ENCODE data around the gene OR2F2.

The OR2F2 gene, protein sequence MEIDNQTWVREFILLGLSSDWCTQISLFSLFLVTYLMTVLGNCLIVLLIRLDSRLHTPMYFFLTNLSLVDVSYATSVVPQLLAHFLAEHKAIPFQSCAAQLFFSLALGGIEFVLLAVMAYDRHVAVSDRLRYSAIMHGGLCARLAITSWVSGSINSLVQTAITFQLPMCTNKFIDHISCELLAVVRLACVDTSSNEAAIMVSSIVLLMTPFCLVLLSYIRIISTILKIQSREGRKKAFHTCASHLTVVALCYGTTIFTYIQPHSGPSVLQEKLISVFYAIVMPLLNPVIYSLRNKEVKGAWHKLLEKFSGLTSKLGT

DNA sequence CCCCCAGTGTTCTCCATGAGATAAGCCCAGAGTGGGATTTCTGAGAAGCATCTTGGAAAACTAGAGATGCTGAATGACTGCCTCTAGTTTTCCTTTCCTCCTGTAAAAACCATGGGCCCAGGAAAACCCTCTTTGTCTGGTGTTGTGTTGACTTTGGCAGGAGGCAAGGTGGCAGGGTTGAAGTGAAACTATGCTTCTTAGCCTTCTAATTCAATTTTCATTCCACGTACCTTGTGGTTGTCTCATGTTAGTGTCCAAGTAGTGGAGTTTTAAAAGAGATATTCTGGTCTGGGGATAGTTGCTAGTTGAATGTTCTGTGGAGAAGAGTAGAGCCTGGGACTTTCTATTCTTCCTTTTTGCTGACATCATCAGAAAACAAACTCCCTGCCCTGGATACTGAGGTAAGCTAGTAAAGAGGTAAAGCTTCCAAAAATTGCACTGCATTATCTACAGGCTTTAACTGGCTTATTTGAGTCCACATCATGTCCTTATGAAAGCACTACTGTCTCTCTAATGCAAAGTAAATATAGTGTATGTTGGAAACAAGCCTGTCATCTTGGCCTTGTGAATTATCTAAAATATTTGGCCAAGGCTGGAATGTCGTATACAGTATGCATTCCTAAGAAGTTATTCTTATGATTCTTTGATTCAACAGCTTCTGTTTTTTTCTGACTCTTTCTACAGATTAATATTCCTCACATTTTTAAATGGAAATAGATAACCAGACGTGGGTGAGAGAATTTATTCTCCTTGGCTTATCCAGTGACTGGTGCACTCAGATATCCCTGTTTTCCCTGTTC, at the start of gene OR2F2:
Gene OR2F2, plus strand, starts transcription at position 708 of the 800 bp plus-strand sequence. Its CDS starts 0 bp downstream, at position 708.
- no peak for FAIRE-seq

DNA sequence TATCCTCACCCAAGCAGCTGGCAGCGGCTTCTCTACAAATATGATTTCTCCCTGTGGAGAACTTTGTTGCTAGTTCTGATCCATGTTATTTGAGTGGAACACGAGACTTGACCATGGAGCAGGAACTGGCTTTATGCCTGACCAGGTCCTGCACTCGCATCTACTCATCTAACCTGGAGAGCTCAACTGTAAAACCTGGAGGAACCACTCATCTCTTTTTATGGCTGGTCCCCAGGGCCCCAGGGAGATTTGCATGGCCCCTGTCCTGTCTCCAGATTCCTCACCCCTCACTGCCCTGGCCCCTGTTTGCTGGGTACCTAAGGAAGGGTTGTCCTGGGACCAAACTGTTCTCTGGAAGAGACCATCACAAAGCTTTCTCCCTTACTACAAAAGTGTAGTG, 49.1 kb upstream of the OR2F2 start:
- no peak for FAIRE-seq

DNA sequence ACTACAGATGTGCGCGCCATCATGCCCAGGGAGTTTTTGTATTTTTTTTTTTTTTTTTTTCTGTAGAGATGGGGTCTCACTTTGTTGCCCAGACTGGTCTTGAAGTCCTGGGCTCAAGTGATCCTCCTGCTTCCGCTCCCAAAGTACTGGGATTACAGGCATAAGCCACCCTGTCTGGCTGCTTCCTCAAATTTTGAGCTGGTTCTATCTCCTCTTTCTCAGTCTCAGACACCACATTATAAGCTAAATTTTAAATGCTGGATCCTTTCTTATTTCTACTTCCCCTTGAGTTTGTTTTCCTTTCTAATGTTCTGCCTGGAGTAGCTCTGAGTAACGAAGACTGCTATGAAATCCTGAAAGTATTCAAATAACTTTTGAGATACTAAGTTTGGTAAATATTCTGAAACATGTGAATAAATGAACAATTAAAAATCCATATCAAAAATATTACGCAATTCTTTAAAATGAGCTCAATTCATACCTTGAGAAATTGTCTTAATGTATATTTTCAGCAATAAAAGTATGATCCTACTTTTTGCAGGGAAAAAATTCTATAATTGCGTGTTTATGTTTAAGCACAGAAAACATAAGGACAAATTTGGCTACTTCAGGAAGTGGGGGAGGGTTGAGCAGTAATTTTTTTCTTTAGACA, 48.1 kb upstream of the OR2F2 start:
- FAIRE-seq = no peak

DNA sequence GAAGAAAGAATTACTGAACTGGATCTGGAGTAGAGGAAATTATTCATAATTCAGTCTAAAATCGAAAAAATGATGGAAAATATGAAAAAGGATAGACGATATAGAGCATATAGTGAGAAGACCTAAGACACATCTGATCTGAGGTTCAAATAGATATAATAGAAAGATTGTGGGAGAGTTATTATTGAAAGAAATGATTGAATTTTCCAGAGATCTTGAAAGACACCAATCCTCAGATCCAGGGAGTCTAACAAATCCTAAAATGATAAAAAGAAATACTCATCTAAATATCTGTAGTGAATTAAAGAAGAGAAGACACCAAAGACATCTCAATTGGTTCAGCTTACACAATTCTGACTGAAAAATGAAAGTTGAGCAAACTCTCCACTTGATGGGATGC, 46.0 kb upstream of the OR2F2 start:
- FAIRE-seq = no peak

DNA sequence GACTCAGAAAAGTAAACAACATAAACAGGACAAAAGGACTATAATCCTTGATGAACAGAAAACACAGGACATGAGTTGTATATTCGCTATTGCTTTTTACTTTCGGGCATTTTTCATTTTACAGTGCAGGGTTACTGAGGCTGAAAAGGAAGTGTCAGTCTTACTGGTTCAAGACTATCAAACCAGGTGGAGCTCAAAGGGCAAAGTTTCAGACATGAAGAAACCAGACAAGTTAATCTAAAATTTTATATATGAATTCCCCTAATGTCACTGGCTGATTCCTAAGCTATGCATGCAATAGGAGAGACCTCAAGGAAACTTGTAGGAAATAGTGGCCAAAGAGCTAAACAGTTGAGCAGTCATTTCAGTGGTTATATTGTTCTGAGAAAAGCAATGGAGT, 44.5 kb upstream of the OR2F2 start:
- FAIRE-seq = no peak

DNA sequence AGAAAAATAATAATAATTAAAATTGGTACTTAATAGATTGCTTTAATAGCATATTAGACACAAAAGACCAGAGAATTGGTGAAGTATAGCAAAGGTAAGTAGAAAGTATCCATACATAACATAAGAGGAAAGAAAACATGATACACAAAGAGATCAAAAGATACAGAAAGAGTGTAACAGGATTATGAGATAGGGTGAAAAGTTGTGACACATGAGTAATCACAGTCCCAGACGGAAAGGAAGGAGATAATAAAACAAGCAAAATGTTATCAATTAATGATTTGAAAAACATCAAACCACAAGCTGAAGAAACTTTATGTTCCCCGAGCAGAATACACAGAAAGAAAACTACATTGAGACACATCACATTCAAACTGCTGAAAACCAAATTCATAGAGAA, 43.6 kb upstream of the OR2F2 start:
- FAIRE-seq = no peak

DNA sequence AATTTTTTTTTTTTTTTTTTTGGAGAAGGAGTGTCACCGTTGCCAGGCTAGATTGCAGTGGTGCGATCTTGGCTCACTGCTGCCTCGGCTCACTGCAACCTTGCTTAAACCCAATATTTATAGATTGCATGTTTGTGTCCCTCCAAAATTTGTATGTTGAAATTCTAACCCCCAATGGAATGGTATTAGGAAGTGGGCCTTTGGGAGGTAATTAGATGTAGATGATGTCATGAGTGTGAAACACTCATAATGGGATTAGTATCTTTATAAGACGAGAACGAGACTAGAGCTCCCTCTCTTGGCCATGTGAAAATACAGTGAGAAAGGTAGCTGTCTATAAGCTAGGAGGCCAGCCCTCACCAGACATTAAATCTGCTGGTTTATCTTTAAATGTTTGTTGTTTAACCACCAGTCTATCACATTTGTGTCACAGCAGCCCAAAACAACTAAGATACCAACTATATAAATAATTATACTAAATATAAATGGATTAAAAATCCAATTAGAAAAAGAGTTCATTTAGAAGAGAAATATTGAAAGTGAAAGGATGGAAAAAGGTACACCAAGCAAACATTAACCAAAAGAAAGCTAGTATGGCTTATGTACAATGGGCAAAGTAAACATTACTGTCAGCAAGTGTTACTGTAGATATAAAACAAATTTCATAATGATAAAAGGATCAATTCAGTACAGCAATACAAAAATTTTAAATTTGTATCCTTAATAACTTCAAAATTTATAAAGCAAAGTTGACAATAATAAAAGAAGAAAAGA, 42.3 kb upstream of the OR2F2 start:
- FAIRE-seq = peak; percentile 67

DNA sequence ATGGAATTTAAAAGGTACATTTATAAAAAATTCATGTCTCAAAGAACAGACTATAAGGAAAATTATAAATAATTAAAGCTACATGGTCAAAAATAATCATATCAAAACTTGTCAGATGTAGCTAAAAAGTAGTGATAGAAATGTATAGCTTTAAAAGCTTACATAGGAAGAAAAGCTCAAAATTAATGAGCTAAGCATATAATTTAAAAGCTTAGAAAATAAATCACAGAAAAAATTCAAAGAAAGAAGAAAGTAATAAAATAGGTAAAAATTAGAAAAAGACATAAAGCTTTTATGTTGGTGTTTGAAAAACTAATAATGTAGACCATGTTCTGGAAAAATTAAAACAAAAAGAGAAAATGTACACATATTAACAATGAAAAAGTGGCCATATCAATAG, 38.4 kb upstream of the OR2F2 start:
- FAIRE-seq = peak; percentile 79

DNA sequence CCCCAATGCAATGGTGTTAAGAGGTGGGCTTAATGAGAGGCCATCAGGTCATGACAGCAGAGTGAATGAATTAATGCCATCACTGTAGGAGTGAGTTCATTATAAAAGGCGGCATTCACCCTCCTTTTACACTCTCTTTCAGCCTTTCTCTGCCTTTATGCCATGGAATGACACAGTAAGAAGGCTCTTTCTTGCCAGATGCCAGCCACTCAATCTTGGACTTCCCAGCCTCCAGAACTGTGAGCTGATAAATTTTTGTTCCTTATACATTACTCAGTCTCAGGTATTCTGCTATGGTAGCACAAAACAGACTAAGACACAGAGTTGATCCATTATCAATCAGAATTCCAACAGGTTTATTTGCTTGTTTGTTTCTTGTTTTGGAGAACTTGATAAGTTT, 36.2 kb upstream of the OR2F2 start:
- FAIRE-seq = no peak

DNA sequence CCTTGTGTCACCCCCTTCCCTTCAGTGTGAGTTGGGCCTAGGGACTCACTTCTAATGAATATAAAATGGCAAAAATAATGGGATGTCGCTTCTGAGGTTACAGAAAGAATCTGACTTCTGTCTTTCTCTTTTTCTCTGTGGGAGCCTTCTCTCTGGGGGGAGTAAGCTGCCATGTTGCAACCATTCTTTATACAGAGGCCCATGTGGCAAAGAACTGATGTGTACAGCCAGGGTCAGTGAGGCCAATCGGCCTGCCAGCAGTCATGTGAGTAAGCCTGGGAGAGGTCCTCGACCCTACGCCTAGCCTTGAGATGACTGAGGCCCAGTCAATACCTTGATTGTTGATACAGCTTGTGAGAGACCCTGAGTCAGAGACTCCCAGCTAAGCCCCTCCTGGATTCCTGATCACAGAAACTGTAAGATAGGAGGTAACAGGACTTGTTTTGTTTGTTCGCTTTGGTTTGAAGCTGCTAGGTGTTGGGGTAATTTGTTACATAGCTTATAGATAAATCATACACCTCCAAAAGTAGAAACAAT, 34.7 kb upstream of the OR2F2 start:
- FAIRE-seq = no peak

DNA sequence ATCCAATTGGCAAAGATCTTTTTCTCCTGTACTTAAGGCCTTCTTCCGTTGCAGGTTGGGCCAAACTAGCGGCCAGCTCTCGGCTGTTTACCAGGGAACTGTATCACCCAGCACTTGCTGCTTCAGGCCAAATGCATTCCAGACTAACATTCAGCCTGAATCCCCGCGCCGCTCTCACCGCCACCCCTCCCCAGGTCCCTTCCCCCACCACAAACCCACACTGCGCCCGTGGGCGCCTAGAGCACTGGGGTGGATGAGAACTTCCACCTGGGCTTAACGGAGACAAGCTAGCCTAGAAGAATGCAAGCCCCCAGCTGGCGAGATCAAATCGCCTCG, 33.7 kb upstream of the OR2F2 start:
- FAIRE-seq = no peak

DNA sequence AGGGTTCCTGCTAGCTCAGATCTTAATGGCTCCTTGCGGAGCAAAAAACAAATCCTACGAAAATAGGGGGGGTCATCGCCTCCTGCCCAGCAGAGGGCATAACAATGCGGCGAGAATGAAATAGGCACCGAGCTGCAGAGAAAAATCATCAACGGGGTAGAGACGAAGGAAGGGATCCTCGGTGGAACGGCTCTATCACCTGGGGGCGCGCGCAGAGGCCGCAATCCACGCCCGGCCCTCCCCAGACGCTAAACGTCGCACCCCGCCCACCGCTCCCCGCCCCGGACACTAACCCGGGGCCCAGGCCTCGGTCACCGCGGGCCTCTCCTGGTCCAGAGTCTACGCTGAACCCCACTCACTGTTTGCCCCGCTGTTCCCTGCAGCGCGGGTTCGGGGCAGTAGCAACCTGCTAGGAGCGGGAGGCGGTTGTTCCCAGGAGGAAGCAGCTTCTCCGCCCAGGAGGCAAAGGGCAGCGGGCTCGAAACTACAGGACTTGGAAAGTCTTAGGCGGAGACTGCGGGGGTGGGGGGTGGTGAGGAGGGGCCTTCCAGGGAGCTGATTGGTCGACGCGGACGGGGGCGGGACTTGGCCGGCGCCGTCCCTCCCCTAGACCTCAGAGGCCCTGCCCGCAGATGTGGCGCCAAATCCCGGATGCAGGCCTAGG, 33.2 kb upstream of the OR2F2 start, which contains the start of gene TCAF1:
Gene TCAF1, minus strand, starts transcription at position 509 of the 664 bp plus-strand sequence. CDS start 25,568 bp downstream, outside the sequence.
- FAIRE-seq = peak; percentile 93

DNA sequence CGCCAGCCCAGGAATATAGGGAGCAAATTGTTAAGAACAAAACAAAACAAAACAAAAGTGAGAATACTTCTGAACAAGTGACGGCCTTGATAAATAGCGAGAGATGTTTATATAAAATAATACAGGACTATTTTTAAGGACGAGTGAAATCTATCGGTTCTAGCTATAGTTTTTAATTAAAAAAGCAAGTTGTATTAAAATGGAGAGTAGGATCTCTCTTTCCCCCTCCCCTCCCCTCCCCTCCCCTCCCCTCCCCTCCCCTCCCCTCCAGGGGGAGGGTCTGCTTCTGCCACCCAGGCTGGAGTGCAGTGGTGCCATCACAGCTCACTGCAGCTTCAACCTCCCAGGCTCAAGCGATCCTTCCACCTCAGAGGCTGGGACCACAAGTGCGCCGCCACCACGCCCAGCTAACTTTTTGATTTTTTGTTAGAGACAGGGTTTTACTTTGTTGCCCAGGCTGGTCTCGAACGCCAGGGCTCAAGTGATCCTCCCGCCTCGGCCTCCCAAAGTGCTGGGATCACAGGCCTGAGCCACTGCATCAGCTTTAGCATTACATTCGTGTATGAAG, 32.6 kb upstream of the OR2F2 start:
- no peak for FAIRE-seq

DNA sequence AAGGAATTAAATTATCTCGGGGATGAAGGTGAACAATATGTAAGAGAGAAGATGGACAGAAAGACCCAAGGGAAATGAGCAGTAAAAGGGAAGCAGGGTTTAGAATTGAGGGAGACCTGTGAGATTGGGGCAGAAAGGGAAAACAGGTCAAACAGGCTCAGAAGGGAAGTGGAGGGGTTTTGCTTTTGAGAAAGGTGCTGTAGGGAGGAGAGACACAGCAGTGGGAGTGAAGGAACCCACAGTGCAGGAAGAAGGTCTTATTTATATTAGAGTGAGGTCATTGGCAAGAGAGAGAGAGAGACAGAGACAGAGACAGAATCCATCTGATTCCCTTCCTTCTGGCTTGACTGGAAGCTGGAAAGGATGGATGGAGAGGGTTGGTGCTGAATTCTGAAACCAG, 29.5 kb upstream of the OR2F2 start:
- FAIRE-seq = no peak

DNA sequence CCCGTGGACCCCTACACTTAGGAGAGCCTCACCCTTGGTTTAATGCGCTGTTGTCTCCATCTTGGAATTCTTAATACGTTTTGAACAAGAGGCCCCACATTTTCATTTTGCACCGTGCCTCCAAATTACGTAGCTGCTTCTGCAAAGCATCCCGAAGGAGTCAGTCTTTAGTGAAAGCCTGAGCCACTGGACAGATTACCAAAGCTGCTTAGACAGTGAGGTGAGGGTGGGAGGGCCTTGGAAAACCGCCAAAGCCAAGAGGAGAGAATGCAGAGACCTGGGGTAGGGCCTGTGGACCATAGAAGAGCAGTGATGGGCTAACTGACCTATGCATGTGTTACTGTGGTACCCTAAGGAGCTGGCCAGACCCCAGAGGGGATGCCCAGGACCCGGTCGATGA, 28.9 kb upstream of the OR2F2 start:
- FAIRE-seq = no peak

DNA sequence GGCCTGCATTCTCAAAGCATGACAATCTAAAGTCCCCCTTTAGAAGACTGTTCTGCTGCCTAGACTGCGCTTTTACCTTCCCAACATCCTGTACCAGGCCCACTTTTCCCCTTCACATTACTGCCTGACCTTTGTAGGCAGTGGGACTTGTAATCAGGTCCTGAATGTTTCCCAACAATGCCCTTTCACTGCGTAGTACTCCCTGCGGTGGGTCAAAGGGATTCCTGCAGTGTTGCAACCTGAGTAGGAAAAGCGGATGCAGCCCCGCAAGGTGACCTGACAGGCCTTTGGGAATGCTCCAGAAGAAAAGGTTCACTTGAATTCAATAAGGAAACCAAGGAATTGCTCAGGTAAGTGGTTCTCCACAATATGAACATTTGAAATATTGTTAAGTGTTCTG, 28.1 kb upstream of the OR2F2 start:
- no peak for FAIRE-seq

DNA sequence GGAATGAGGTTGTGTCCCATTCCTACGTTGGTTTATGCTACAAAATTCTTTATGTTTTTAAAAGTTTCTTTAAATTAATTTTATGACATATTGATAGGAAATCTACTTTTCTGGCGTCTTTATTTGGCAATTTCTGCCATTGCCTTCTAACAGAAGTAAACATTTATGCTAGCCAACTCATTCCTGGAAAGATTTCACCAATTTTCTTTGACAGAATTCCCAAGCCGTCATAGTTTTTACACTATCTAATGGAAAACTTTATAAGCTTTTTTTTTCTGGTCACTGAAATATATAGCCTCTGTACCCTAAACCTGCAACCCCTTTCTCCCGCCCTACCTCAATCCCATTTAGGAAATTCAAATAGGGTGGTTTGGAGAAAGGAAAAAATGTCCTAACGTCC, 26.9 kb upstream of the OR2F2 start:
- no peak for FAIRE-seq

DNA sequence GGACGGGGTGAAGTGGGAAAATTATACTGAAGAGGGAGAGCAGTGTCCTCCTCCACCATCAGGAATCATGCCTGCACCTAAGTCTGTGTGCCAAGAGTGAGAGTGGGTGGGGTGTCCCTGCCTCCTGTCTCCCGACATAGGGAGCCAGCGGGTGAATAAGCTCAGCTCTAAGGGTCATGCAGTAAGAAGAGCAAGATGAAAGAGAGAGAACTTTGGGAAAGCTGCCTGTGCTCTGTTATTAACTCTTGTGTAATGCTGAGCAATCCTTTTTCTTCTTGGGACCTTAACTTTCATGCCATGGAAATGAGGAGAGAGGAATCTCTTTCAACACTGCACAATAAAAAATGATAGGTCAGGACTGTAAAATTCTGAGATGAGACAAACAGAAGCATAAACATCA, 25.2 kb upstream of the OR2F2 start:
- FAIRE-seq = no peak

DNA sequence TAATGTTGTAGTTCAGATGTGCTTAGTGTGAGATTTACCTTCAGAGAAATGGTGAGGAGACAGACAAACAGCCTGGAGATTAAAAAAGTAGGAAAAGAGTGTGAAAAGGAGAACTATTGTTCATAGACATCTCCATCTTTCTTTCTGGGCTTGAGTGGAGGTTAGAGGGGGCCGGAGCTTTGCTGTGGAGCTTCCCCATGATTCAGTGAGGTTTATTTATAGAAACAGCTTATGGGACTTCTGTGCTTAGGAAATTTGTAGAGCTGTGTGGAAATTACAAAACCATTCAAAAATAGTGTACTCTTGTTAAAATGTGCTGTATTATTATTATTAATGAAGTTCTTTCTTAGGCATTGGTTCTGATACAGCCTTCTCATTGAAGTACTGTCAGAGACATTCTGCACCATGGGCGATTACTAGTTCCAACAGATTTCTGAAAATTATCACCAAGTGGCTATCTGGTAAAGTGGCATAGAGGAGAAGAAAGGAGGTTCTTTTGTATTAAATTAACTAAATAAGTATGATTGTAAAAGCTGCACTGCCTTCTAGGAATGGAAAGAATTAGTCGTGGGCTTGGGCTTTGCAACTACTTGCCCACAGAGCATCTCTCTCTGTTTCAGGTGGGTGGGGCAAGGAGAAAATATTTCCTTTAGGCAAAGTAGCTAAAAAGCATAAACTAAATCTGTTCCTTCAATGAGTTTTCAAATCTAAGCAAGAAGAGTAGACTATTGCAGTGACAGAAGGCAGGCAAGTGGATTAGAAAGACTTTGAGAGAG, 24.4 kb upstream of the OR2F2 start:
- no peak for FAIRE-seq

DNA sequence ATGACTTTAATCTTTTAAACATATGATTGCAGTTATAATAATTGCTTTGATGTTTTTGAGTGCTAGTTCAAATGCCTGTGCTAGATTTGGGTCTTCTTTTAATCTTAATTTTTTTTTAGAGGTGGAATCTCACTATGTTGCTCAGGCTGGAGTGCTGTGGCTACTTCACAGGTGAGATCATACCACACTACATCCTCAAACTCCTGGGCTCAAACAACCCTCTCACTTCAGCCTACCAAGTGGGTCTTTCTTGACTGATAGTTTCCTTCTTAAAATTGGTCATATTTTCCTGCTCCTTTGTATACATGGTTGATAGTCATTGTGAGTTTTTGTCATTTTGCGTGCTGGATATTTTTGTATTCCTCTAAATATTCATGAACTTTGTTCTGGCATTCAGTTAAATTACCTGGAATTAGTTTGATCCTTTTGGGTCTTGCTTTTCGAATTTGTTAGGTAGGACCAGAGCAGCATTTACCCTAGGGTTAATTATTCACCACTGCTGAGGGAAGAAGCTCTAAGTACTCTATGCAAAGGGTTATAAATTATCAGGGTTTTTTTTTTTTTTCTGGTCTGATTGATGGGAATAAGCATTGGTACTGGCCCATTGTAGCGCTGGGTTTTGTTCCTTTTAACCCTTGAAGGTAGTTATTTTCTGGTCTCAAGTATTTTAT, 21.0 kb upstream of the OR2F2 start:
- FAIRE-seq = no peak

Data from G401.6 (cell line).